Pancreas (tissue), 10 donors: Measurements from ENCODE around the gene GSTO1. TPM values are rescaled to one million over a fixed set of nuclear protein-coding genes. Genes with fewer than 3 reads are reported as not detected.
A peak's percentile ranks its signal among the peaks of the same experiment; 100 is the strongest.

Experiments used
- ATAC-seq, 4 donors: fragments of 200-7000 bp; cut with Tn5 transposase; one replicate each; pipeline versions ENCODE4 v1.8.0 to v1.9.1; 2020; ENCODE audit warnings: mild to moderate bottlenecking in 4 of 4, moderate library complexity in 4 of 4
- DNase-seq, 6 donors: peaks; one replicate each; pipeline ENCODE4 v3.0.0-alpha.2; 2020
- FAIRE-seq: peaks from 2 replicates; lab custom pipeline; 2012; peaks lifted over from hg19 to GRCh38; lab: Jason Lieb, UNC
- H3K27ac ChIP-seq, 4 donors: fragments of 200-600 bp; sonication (generic); 1 replicate in 3 of 4; 2 replicates in 1 of 4; pipeline versions ENCODE4 v1.5.0 to v1.8.0; 2020
- H3K27me3 ChIP-seq, 4 donors: fragments of 200-600 bp; one replicate each; pipeline ENCODE4 v1.8.0; 2021
- H3K36me3 ChIP-seq, 3 donors: fragments of 200-600 bp; sonication (generic) in 1 of 3; one replicate each; pipeline versions ENCODE4 v1.5.0 to v1.8.0; 2020 to 2021
- H3K4me1 ChIP-seq, 3 donors: fragments of 200-600 bp; one replicate each; pipeline ENCODE4 v1.8.0; 2021
- H3K4me3 ChIP-seq, 4 donors: fragments of 200-600 bp; sonication (generic) in 2 of 4; one replicate each; pipeline versions ENCODE4 v1.5.0 to v1.8.0; 2020 to 2021
- H3K9me3 ChIP-seq, 4 donors: fragments of 200-600 bp; one replicate each; pipeline ENCODE4 v1.8.0; 2021
- CTCF ChIP-seq, 4 donors: fragments of 200-600 bp; sonication (generic) in 3 of 4; IDR thresholded peaks; one replicate each; pipeline versions ENCODE4 v1.5.0 to v1.8.0; 2021; ENCODE audit warnings: antibody characterized with exemption in 4 of 4
- WGBS, 2 donors: extraction: QIAGEN DNeasy Blood & Tissue Kit; methylation state at CpG; one replicate each; pipeline ENCODE4 v1.1.7; 2013; 5-methylcytosine and 5-hydroxymethylcytosine counted together
- intact Hi-C, 3 donors: fragments of 100-400 bp; cut with DNase I; formaldehyde crosslinking; loops; one replicate each; pipeline versions ENCODE4 v1.11.1 to v1.14.2; 2022
- polyA plus RNA-seq, 2 donors: library from polyadenylated mRNA; stranded (reverse); fragments of 200-250 nt; gene quantifications; one replicate each; pipeline ENCODE4 v1.2.3, GENCODE V29; 2013
- total RNA-seq, 6 donors: library from RNA; stranded (reverse); fragmentation: NEBNext Ultra II Directional in 4 of 6; extraction: Animal tissue kit (Norgen Biotek cat#: 25700) in 4 of 6; gene quantifications; one replicate each; pipeline versions ENCODE4 v1.2.1 to v1.2.4, GENCODE V29; 2021 to 2023
- donor health status: healthy with polysubstance abuse.
- donor health status: DM: no; HTN: no; CAD: no; lungs with moderate emphysema.
- donor health status: DM: no; HTN: no; CAD: no.
- donor health status: control.
- donor health status: control.
- donor health status: Bipolar disorder and iron deficiency.
- donor health status: DM: yes; HTN: yes; CAD: no.
- donor health status: DM: no; HTN: no; CAD: no.
- donor health status: DM: no; HTN: no; CAD: no.
- donor health status: DM: yes; HTN: yes; CAD: no.

The GSTO1 gene
- total and polyA plus RNA-seq, 8 donors = 22.7 to 76.0 (median 42.1) TPM

- peak in 2 of 6 donors; percentile 32 to 44 for DNase-seq
- no peak for FAIRE-seq
- intact Hi-C loops = loop anchor here in 2 of 3 donors (5.0 kb wide), 1 partner anchor 37 kb away; no protein-coding TSS in a partner anchor
- no peak for TF ChIP-seq CTCF (IDR thresholded peaks at IDR 0.05)
- peaks cover 0 to 17% (median 0%) of the 10 kb centered on the region in 3 donors for H3K36me3 ChIP-seq
- peak; percentile 36 to 73 (median 60) for ATAC-seq
- WGBS, 2 donors = 60 to 64% methylated on average over 15 of the region's 15 CpGs
- H3K4me1 ChIP-seq = no peaks in the 10 kb centered on the region
- no peaks in the 10 kb centered on the region for H3K27me3 ChIP-seq
- H3K27ac ChIP-seq = no peak overlapping the region
- H3K9me3 ChIP-seq = no peaks in the 10 kb centered on the region
- no peak overlapping the region for H3K4me3 ChIP-seq
Observed at GRCh38 chr10:104309980-104310978, 55.6 kb downstream of the GSTO1 start.

DNA sequence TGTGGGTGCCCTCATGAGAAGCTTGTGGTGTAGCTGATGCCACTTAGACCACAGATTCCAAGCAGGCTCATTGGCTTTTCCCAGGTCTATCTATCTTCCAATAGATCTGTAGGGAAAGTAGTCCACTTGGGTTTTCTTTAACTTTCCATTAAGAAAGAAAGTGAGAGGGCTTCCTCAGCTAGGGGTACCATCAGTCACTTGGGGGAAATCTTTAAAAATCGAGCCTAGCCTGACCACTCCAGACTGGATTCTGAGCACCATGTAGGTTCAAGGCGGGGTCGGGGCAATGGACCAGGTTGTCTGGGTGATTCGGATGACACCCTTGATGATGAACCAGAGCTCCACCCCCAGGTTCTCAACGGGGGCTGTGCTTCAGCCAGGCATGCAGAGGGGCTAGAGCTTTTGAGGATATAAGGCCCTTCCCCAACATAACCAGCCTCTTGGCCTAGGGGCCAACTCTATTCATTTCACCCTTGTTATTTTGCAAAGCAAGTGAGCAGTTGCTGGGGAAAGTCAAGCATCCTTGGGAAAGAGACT is 56.6 kb downstream of the GSTO1 start:
- Histone ChIP-seq H3K4me3 (no peak overlapping the region), H3K27ac (no peak overlapping the region), H3K27me3 (no peaks in the 10 kb centered on the region), H3K9me3 (no peaks in the 10 kb centered on the region), H3K4me1 (no peaks in the 10 kb centered on the region), H3K36me3 (peaks cover 0 to 21% (median 0%) of the 10 kb centered on the region in 3 donors)
- 80 to 93% methylated on average over 5 of the region's 5 CpGs for WGBS, 2 donors
- intact Hi-C loops = no loop called here
- DNase-seq = no peak
- FAIRE-seq = no peak
- TF ChIP-seq CTCF (IDR thresholded peaks at IDR 0.05) = no peak
- ATAC-seq = no peak

GRCh38 chr10:104314591-104315485 is 60.1 kb downstream of the GSTO1 start:
- no peak for TF ChIP-seq CTCF (IDR thresholded peaks at IDR 0.05)
- H3K4me1 ChIP-seq = no peaks in the 10 kb centered on the region
- intact Hi-C loops = no loop called here
- no peaks in the 10 kb centered on the region for H3K27me3 ChIP-seq
- peaks cover 0 to 21% (median 0%) of the 10 kb centered on the region in 3 donors for H3K36me3 ChIP-seq
- FAIRE-seq (no peak), ATAC-seq (no peak), DNase-seq (no peak)
- no peak overlapping the region for H3K4me3 ChIP-seq
- H3K9me3 ChIP-seq = no peaks in the 10 kb centered on the region
- WGBS, 2 donors = 91 to 94% methylated on average over 43 of the region's 43 CpGs
- H3K27ac ChIP-seq = no peak overlapping the region

DNA sequence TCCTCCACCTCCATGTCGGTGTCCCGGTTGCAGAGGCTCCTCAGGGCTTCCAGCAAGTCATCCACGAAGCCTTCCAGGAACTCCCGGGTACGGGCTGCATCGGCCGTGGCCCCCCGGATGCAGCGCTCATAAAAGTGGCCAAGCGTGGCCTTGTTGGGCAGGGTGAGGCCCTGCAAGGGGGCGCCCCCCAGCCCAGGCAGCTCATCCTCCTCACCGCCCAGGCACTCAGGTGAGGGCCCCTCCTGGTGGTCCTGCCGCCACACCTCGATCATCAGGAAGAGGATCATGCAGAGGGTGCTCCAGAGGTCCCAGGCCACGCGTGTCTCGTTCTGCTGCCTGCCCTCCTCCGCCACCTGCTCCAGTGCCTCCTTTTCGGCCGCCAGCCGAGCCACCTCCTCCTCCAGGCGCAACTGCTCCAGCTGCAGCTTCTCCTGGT is 60.8 kb downstream of the GSTO1 start:
- no peak for FAIRE-seq
- no peak for TF ChIP-seq CTCF (IDR thresholded peaks at IDR 0.05)
- no peaks in the 10 kb centered on the region for H3K4me1 ChIP-seq

More for the DNA sequence above, 60.8 kb downstream of the GSTO1 start:
- H3K27me3 ChIP-seq = no peaks in the 10 kb centered on the region
- H3K9me3 ChIP-seq = no peaks in the 10 kb centered on the region
- DNase-seq (peak in 1 of 6 donors; percentile 44), ATAC-seq (no peak)
- no peak overlapping the region for H3K27ac ChIP-seq
- peaks cover 0 to 21% (median 0%) of the 10 kb centered on the region in 3 donors for H3K36me3 ChIP-seq
- intact Hi-C loops = no loop called here
- H3K4me3 ChIP-seq = no peak overlapping the region
- 96% methylated on average over 22 of the region's 22 CpGs for WGBS, 2 donors
